HG03460 (cell line): ENCODE data around the gene RBM33.

ENCODE experiments used
- ATAC-seq: cut with Tn5 transposase; IDR thresholded peaks from one replicate; pipeline ENCODE4 v1.9.1; 2021; ENCODE audit not compliant: unreplicated experiment

Gene RBM33

DNA sequence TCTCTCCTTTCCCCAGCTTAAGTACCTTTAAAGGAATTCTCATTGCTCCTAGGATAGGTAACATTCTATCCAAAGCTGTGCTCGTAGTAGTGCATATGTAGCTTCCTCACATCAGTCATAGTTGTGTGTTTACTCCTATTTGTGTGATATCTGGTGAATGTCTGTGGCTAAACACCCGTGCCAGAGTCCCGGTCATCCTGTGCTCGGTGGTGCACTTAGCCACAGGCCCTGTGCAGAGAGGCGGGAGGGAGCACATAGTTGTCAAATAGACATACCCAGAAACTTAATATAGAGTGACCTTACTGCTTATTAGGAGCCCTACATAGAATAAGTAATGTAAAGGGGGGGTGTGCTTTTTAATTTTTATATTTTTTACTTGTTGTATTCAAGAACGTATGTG is 76.6 kb downstream of the RBM33 start:
- no peak for ATAC-seq

DNA sequence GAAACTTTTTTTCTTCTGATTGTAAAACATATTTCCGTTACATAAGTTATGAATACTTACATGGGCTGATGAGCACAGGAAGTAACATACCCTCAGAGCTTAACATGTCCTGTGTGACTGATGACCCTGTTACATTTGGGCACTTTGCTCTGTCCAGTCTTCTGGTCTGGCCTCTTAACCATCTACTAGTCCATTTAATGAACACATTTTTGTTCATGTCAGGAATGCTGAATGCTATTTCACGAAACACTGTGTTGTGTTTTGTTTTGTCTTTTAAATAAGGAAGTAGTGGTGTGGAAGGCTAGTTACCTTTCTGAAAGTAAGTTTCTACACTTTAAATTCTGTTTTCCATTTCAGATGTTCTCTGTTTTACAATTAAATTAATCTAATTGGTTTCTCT is 77.7 kb downstream of the RBM33 start:
- ATAC-seq = peak; percentile 57

DNA sequence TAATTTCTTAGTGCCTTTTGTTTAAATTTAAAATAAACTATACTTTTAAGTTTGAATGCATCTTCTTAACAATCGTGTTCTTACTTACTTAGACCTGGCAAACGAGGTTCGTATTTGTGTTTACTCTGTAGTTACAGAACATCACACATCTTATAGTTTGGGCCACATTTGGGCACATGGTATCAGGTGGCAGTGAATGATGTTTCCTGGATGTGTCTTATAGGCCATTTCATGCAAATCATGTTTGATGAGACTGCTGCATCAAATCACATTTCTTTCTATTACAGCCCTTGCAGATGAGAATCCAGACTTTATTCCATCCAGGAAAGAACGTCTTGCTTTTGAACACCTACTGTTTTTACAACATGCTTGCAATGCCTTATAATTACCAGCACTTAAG is 78.5 kb downstream of the RBM33 start:
- ATAC-seq = no peak

DNA sequence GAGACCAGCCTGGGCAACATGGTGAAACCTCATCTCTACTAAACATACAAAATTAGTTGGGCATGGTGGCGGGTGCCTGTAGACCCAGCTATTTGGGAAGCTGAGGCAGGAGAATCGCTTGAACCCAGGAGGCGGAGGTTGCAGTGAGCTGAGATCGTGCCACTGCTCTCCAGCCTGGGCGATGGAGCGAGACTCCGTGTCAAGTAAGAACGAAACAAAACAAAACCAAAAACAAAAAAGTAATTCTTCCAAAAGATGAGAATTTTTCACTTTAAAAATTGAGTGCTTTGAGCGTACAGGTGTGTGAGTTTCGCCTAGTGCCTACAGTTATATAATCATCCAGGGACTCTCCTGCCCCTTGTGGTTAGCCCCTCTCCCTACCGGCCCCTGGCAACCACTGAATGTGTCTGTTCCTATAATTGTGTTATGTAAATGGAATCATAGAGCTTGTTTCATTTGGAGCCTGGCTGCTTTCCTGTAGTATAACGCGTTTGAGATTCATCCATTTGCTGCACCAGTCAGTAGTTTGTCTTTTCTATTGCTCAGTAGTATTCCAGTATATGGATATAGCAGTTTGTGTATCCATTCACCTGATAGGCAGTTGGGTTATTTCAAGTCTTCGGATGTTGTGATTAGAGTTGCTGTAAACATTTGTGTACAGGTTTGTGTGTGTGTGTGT is 80.0 kb downstream of the RBM33 start:
- peak; percentile 43 for ATAC-seq

DNA sequence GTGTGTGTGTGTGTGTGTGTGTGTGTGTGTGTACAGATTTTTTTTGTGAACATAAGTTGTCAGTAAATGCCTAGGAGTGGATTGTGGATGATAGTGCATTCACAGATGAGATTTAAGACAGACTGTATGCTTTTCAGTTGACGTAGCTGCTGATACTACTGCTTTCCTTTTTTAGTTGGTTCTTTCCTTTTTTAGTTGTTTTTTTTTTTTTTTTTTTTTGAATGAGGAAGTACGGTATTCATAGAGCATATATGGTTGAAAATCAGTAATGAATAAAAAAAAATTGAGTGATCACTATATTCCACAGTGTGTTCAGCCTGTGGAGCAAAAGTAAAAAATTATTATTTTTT is 80.5 kb downstream of the RBM33 start:
- no peak for ATAC-seq

DNA sequence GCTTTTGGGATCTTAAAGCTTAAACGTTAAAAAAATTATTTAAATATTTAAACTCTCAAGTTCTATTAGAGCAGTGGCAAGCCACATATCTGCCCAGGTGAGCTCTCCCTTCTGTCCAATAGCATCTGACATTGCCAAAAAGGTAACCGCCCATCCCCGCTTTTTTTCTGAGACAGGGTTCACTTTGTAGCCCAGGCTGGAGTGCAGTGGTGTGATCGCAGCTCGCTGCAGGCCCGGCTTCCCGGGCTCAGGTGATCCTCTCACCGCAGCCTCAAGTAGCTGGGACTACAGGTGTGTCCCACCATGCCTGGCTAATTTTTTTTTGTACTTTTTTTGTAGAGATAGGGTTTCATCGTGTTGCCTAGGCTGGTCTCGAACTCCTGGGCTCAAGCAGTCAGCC is 83.2 kb downstream of the RBM33 start:
- ATAC-seq = no peak

DNA sequence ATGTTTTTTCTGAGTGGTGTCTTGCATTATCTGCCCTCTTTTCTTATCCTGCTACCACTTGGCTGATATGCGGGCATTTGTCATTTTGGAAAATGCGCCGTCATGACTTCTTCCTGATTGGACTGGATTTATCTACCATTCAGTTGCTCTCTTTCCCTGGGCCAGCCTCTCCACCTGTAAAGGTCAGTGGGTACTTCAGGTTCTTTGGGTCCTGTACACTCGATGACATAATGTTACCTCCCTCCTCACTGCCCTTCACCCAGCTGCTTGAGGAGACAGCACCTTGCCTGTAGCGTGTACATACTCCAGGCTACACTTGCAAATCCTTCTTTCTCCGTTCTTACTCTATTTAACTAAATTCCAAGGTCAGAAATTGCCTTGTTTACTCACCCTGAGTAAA is 83.7 kb downstream of the RBM33 start:
- ATAC-seq = no peak

DNA sequence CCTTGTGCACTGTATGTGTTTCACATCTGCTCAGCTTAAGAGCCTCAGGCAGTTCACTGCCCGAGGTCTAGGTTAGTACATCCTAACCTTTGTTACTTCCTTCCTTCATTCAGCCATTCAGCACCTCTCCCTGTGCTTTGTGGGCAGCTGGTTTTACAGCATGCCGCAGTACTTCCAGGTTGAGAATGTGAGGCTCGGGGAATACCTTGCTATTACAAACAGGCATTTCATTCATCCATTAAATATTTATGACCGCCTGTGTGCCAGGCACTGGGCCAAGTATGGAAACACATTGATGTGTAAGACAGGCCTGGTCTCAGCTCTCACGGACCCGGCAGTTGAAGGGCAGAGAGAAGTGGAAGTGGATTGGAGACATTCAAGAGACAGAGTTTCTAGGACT is 85.4 kb downstream of the RBM33 start:
- no peak for ATAC-seq

DNA sequence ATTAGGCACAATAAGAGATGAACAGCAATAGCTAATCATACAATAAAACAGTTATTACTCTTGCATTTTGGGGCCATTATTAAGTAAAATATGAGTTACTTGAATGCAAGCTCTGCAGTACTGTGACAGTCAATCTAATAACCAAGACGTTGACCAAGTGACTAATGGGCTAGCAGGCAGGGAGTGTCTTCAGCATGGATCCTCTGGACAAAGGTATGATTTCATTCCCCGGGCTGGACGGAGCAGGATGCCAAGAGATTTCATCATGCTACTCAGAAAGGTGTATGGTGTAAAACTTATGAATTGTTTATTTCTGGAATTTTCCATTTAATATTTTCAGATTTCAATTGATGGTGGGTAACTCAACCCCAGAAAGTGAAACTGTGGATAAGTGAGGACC is 86.9 kb downstream of the RBM33 start:
- no peak for ATAC-seq

DNA sequence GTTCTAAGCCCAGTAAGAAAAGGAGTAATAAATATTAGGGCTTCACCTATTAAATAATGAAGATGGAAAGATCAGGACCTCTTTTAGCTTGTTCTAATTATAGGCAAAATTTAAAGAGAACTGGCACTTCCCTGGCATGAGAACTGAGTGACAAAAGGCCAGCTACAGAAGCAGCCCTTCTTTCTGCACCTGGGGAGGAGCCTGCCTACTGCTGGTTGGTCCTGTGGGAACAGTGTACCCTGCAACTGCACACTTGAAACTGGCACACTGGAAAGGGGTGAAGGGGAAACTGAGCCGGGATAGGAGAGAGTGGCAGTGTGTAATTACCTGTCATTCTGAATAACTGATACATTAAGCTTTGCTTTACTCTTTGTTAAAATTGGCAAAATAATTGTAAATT is 87.4 kb downstream of the RBM33 start:
- no peak for ATAC-seq

DNA sequence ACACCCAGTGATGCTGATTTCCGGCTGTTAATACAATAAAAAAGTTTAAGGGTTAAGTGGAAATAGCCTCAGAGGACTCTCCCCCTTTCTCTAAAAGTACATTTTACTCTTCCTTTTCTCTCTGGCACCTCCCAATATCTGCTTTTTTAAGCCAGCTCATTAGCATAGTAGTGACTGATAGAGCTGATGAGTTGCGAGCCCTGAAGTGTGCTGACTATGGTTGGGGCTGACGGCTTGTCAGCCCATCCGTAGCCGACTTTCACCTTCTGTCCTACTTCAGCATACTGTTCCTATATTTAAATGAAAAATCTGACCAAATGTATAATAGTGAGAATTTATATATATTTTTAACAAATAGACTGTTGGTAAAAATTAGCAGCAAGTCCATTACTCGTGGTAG is 87.8 kb downstream of the RBM33 start:
- ATAC-seq = no peak

DNA sequence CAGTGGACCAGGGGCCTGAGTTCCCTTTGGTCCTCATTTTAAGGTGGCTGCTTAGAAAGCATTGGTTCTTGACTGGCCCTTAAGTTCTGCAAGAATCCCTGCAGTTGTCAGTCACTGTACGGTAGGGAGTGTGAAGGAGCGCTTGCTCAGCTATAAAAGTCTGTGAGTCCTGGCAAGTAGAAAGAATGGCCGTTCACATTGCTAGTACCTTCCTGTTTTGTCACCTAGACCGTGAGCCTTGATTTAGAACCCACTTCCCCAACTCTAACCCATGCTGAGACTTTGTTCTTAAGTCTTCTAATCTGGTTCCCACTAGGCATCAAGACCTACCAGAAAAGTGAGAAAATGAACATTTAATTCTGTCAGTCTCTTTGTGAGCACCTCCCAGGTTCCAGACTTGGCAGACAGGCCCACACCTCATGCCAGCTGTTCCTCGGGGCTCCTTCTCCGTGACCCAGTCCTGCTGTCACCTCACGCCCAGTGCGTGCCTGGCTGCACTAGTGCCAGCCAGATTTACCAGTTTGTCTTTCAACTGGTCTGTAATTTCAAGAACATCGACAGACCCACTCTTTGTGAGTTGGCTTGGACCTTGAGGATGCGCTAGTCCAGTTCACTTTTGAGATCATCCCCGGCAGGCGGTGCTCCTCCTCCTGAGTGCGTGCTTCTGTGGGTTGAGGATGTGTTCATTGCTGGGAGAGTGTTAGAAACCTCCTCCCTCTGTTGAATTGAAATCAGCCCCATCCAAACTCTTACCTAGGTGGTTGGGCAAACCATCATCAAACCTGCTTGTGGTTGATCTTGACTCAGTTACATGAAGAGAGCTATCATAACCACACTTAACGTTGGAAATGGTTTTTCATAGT is 89.4 kb downstream of the RBM33 start:
- ATAC-seq = no peak

DNA sequence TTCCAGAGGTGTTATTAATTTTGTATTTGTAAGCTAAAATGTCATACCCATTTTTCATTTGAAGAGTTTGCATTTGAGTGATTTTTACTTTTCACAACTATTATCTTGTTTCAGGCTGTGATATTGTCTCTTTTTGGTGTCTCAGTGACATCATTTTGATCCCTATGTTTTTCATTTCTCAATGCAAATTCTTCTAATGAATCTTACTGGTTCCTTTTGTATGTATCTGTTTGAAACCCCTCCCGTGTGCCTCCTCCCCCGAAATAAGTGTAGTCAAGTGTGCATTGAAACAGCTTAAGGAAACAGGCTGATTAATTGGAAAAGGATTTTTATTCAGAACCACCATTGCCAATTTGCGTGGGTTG is 90.0 kb downstream of the RBM33 start:
- no peak for ATAC-seq

DNA sequence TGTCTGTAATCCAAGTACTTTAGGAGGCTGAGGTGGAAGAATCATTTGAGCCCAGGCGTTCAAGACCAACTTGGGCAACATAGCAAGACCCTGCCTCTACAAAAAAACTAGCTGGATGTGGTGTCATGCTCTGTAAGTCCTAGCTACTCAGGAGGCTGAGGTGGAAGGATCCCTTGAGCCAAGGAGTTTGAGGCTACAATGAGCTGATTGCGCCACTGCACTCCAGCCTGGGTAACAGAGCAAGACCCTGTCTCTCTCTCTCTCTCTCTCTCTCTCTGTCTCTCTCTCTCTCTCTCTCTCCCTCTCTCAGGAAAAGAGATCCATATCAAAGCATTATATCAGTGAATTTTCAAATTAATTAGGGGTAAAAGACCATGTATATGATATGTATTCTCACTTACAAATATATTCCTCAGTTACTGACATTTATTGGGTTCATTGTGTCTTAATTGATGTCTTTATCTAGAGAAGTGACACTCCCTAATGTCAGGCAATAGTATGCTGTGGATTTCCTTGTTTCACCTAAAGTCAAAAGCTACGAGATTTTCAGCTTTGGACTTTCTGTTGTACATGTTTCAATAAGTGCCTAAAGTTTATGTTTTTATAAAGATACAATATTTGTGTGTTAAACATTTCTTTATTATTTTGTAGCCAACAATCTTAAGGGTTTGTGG is 91.1 kb downstream of the RBM33 start:
- no peak for ATAC-seq

DNA sequence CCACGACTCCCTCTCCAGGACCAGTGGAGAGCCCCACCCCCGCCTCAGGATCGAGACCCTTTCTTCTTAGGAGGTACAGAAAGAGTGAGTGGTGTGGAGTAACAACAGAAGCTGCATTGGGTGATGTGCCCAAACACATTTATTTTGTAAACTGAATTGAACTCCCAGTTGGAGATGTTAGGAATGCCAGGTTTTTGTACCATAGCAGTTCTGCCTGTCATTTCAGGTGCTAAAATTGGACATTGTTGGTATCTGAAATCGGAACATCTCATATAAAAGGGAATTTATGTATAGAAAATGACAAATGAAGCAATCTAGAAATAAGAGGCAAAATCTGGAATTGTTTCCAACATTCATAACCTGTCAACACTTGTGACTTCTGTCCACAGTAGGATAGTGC is 93.1 kb downstream of the RBM33 start:
- no peak for ATAC-seq

DNA sequence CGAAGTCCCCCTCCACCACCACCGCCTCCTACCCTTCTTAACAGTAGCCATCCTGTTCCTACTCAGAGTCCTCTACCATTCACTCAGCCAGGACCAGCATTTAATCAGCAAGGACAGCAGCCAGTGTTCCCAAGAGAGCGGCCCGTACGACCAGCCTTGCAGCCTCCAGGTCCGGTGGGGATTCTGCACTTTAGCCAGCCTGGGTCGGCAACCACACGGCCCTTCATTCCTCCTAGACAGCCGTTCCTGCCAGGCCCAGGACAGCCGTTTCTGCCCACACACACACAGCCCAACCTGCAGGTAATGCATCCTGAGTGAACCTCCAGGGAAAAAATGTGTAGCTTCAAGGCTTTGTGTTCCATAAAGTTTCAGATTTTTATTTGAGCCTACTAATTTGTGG is 93.6 kb downstream of the RBM33 start:
- ATAC-seq = no peak

DNA sequence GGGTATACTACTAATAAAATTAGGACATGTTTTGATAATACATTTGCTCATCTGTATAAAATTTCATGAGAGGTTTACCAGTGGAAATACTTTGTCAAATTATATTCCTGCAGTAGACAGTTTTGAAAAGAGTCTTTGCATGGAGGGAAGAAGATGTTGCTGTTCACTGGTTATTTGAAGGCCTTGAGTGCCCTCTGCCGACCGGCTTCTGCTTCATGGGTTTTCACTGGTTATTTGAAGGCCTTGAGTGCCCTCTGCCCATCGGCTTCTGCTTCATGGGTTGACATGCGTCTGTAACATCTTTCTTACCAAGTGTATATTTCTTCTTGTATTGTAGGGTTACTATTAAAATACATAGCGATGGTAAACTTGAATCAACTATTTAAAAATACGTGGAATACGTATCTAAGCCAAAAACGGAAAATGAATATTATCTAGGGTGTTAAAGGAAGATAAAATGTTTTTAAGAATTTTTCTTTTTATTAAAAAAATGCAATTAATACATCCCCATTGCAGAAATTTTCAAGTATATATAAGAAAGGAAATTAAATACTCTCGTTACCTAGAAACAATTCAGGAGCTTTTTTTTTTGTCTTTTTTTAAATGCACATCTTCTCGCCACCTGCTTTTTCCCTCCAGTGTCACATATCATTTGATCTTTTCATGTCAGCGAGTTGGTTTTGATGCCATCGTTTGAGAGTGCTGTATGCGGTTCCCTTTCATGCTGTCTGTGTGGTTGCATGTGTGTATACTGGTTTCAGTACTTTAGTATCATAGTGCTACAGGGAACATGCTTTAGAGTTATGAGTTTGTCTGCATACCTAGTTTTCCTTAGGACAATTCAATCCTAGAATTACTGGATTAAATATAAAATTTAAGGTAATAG is 94.4 kb downstream of the RBM33 start:
- no peak for ATAC-seq

DNA sequence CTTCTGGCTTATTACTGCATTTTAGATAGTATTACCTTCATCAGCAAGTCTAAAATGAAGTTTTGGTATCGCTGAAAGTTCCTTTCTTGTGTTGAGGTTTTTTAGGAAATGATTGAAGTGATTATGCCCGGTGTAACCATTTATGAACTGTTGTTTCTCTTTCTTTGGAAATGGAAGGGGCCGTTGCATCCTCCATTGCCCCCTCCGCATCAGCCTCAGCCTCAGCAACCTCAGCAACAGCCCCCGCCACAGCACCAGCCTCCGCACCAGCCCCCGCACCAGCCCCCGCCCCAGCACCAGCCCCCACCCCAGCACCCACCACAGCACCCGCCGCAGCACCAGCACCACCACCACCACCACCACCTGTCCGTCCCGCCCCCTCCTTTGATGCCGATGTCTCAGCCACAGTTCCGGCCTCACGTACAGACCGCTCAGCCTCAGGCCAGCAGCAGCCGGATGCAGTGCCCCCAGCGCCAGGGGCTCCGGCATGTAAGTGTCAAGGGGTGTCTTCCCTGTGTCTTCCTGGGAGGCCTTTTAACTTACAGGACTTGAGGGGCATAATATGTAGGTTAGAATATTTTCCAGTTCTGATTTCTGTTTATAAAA is 95.2 kb downstream of the RBM33 start:
- no peak for ATAC-seq

DNA sequence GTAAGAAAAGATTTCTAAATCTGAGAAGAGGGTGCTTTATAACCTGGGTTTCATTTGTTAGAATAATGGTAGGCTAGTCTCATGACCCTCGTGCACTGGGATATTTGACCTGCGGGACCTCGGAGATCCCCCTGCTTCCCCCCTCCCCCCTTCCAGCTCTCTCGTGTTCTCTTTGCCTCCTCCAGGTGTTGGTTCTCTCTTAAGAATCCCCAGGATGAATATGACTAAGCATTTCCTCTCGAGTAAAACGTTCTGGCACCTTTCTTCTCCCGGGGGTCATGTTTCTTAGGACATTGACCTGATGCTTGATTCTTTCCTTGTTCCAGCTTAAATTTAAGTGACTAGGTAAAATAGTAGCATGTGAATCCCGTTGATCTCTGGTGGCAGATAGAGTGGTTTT is 96.6 kb downstream of the RBM33 start:
- ATAC-seq = no peak

DNA sequence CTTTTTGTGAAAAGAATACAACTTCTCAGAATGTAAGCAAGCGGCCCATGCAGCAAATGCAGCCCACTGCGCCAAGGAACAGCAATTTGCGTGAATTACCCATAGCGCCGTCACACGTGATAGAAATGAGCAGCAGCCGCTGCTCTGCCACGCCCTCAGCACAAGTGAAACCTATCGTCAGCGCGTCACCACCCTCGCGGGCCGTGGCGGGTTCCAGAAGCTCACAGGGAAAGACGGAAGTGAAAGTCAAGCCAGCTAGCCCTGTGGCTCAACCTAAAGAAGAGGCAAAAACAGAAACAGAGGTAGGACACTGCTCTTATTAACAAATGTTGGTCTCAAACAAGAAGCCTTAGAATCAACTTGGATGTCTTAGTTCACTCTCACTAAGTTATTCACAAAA is 97.3 kb downstream of the RBM33 start:
- ATAC-seq = no peak

DNA sequence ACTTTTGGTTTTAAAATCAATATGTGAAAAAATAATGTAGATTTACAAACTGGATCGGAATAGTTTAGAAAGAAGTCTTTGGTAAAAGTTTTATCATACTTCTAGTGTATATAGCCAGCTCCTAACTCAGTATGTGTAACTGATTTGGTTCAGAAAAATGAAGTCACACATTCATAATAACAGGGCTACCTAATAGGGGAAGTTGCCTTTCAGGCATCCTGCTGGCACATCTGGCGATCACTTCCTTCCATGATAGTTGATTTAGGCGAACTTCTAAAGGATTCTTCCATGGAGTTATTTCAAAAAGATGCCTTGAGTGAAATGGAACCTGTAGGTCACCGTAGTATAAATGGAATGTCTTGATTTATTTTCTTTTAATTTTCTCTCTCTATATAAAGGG is 98.7 kb downstream of the RBM33 start:
- no peak for ATAC-seq
